Activated CD8-positive, alpha-beta T cell treated with anti-CD3 and anti-CD28 coated beads for 36 hours (primary cell): Measurements from ENCODE around the gene DSTN. TPM values are rescaled to one million over a fixed set of nuclear protein-coding genes. Genes with fewer than 3 reads are reported as not detected.

ENCODE experiments used
- ATAC-seq: fragments of 200-7000 bp; cut with Tn5 transposase; one replicate; pipeline ENCODE4 v1.10.0; 2021; ENCODE audit warnings: mild to moderate bottlenecking, moderate library complexity
- CTCF ChIA-PET: fragments of 350-600 bp; sonication (Branson Sonifier 250); formaldehyde crosslinking; loops from one replicate; lab custom pipeline; 2021; ENCODE audit warnings: antibody characterized with exemption; lab: Charles Lee
- POLR2A ChIA-PET: fragments of 350-600 bp; sonication (Branson Sonifier 250); formaldehyde crosslinking; loops from one replicate; lab custom pipeline; 2021; ENCODE audit warnings: antibody characterized with exemption; lab: Charles Lee
- DNase-seq: peaks from one replicate; pipeline ENCODE4 v3.0.0-alpha.2; 2020
- H3K27ac Mint-ChIP-seq: one replicate; pipeline ENCODE4 v1.8.0; 2021; ENCODE audit warnings: mild to moderate bottlenecking, mixed read lengths
- H3K27me3 Mint-ChIP-seq: one replicate; pipeline ENCODE4 v1.8.0; 2021; ENCODE audit warnings: mixed read lengths
- H3K36me3 Mint-ChIP-seq: one replicate; pipeline ENCODE4 v1.8.0; 2021; ENCODE audit warnings: low read depth, mixed read lengths
- H3K4me1 Mint-ChIP-seq: one replicate; pipeline ENCODE4 v1.8.0; 2021; ENCODE audit warnings: low read depth, mixed read lengths
- H3K4me3 Mint-ChIP-seq: one replicate; pipeline ENCODE4 v1.8.0; 2021; ENCODE audit warnings: mild to moderate bottlenecking, moderate library complexity, mixed read lengths
- H3K9me3 Mint-ChIP-seq: one replicate; pipeline ENCODE4 v1.8.0; 2021; ENCODE audit warnings: mixed read lengths
- intact Hi-C: fragments of 100-400 bp; cut with micrococcal nuclease; formaldehyde crosslinking; loops from one replicate; pipeline ENCODE4 v1.10.0; 2022
- total RNA-seq, 2 experiments: library from RNA; stranded (reverse); gene quantifications; one replicate each; pipeline ENCODE4 v1.2.3, GENCODE V29; 2021
- TF ChIP-seq, protein P1 (sequence below): fragments of 200-600 bp; IDR thresholded peaks from one replicate; pipeline ENCODE4 v1.8.0; 2022; ENCODE audit warnings: antibody characterized with exemption, mild to moderate bottlenecking

The DSTN gene
- total RNA-seq, 2 experiments from 2014 or later, result 55.5 to 56.4 TPM

DNA sequence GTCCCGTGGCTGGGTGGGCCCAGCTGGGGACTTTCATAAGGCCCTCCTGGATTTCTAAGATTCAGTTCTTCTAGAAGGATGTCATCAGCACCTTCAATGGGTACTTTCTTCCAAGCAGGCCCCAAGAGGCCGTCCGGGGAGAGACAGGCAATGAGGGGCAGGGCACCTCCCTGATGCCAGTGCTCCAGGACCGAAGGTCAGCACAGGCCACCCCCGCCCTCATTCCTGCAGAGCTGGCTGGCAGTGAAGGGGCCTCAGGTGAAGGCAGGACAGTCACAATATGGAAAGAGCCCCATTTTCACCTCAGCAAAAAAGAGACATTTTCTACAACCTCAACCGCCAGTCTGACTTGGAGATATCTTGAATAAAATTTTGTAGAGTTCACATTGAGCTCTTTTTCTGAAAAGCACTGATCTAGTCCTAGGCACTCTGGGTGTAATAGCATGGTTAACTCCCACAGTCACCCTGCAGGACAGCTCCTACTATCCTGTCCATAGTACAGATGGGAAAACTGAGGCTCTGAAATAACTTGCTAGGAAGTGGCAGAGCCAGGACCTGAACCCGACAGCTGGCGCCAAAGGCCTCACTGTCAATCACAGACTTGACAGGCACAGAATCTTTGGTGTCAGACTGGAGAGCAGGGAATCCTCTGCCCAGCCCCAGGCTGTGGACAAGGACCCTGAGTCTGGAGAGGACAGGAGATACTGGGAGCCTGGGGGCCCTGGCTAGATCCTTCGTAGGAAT, 61.9 kb downstream of the DSTN start:
- TF ChIP-seq, protein P1, sequence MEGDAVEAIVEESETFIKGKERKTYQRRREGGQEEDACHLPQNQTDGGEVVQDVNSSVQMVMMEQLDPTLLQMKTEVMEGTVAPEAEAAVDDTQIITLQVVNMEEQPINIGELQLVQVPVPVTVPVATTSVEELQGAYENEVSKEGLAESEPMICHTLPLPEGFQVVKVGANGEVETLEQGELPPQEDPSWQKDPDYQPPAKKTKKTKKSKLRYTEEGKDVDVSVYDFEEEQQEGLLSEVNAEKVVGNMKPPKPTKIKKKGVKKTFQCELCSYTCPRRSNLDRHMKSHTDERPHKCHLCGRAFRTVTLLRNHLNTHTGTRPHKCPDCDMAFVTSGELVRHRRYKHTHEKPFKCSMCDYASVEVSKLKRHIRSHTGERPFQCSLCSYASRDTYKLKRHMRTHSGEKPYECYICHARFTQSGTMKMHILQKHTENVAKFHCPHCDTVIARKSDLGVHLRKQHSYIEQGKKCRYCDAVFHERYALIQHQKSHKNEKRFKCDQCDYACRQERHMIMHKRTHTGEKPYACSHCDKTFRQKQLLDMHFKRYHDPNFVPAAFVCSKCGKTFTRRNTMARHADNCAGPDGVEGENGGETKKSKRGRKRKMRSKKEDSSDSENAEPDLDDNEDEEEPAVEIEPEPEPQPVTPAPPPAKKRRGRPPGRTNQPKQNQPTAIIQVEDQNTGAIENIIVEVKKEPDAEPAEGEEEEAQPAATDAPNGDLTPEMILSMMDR, result no peak
- H3K4me1 Mint-ChIP-seq, result no peaks in the 10 kb centered on the region
- ATAC-seq (no peak), DNase-seq (no peak)
- H3K9me3 Mint-ChIP-seq, result no peaks in the 10 kb centered on the region
- H3K36me3 Mint-ChIP-seq, result peaks cover 12% of the 10 kb centered on the region
- ChIA-PET POLR2A (no interaction called here), CTCF (no interaction called here)
- no peak overlapping the region for H3K4me3 Mint-ChIP-seq
- H3K27ac Mint-ChIP-seq, result no peak overlapping the region
- intact Hi-C loops, result no loop called here
- H3K27me3 Mint-ChIP-seq, result no peaks in the 10 kb centered on the region

DNA sequence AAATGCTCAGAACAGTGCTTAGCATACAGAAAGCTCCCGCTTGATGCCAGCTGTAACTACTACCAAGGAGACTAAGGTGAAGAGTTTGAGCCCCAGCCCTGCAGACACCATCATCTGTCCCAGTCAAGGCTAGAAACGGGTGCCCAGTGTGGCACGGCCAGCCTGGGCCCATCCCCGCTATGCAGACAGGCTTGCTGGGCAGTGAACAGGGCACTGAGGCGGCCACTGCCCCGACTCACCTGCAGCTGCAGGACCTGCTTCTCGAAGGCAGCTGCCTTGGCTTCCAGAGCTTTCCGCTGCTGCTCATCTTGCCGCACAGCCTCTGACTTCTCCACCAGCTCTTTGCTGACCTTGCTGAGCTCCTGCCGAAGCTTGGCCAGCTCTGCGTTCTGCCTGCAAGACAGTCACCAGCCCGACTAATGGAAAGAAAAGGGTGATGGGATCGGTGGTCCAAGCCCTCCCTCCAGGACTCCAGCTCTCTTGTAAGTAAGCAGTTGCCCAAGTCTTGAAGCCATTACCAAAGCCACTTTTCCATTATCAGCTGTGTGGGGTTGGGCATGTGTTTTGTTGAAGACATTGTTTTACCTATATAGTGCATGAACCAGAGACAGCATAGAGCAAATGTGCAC, 63.5 kb downstream of the DSTN start:
- no peak overlapping the region for H3K27ac Mint-ChIP-seq
- CTCF ChIA-PET, result no interaction called here
- no peak for ATAC-seq

DNA sequence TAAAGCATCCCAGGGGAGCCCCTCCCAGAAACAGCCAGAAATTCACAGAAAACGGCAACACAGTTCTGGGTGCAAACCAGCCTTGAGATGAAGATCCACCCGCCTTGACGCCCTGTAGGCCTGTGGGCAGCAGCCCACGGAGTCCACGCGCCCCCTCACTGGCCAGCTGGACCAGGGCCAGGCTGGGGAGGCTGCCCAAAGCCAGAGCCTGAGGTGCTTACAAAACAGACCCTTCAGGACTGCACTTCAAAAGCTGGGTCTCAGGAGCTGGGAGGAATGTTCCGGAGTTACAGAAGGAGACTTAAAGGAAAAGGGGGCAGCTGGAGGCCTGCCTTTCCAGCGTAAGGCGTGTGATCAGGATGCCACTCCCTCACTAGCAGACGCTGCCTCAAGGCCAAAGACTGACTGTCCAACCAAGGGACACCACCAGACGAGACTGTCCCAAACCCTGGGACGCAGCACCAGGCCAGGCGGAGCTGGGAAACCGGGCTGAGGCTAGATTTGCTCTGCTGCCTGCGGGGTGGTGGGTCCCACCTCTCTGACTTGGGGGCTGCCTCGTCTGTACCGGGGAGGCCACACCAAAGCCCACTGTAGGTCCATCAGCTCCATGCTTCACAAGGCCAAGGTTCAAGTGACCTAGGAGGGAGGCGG, 64.1 kb downstream of the DSTN start:
- ATAC-seq (no peak), DNase-seq (no peak)
- ChIA-PET POLR2A (no interaction called here), CTCF (interaction anchor here (0.7 kb wide), 1 partner anchor 93 kb away, joined by 4 read pairs; no protein-coding TSS in a partner anchor)
- H3K27me3 Mint-ChIP-seq, result no peaks in the 10 kb centered on the region
- peaks cover 10% of the 10 kb centered on the region for H3K36me3 Mint-ChIP-seq
- no peaks in the 10 kb centered on the region for H3K4me1 Mint-ChIP-seq
- TF ChIP-seq, protein P1, result no peak
- H3K27ac Mint-ChIP-seq, result no peak overlapping the region
- H3K9me3 Mint-ChIP-seq, result no peaks in the 10 kb centered on the region
- intact Hi-C loops, result no loop called here
- H3K4me3 Mint-ChIP-seq, result no peak overlapping the region

More for the DNA sequence above, 63.5 kb downstream of the DSTN start:
- Mint-ChIP-seq H3K9me3 (no peaks in the 10 kb centered on the region), H3K27me3 (no peaks in the 10 kb centered on the region), H3K4me1 (no peaks in the 10 kb centered on the region), H3K4me3 (no peak overlapping the region), H3K36me3 (peaks cover 12% of the 10 kb centered on the region)
- intact Hi-C loops, result no loop called here
- no peak for DNase-seq
- TF ChIP-seq, protein P1, result no peak
- POLR2A ChIA-PET, result no interaction called here

DNA sequence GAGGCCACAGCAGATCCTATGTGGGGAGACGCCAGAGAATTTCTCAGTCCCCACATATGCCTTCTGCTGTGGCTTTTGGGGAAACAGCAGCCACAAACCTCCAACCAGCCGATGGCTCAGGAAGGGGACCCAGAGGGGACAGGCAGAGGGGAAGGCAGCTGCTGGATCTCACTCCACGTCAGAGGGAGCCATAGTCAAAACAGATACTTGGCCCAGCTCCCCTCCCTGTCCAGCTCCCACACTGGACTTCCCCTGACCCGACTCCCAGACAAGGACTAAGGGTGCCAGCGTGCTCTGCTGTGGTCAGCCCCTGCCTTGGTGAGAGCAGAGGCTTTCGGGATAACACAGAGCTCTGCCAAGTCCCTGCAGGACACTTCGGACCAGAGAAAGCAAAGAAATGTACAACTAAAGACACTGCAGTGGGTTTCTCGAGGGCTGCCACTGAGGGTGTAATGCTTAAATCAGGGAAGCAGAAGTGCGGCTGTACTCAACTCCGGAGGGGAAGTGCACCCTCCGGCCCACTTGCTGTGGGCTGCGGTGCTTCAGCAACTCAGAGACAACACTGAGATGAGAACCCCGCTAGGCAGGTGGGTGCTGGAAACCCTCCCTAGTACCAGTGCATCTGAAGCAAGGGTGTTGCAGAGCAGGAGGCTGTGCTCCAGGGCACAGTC, 64.9 kb downstream of the DSTN start:
- H3K4me3 Mint-ChIP-seq, result no peak overlapping the region
- H3K9me3 Mint-ChIP-seq, result no peaks in the 10 kb centered on the region
- TF ChIP-seq, protein P1, result no peak
- ChIA-PET CTCF (interaction anchor here (0.5 to 0.7 kb wide), 2 partner anchors 94 to 242 kb away, joined by 3 to 4 read pairs; no protein-coding TSS in a partner anchor), POLR2A (no interaction called here)
- H3K36me3 Mint-ChIP-seq, result peaks cover 10% of the 10 kb centered on the region
- no peak for DNase-seq
- intact Hi-C loops, result no loop called here
- H3K27ac Mint-ChIP-seq, result no peak overlapping the region
- no peak for ATAC-seq
- no peaks in the 10 kb centered on the region for H3K4me1 Mint-ChIP-seq
- H3K27me3 Mint-ChIP-seq, result no peaks in the 10 kb centered on the region
